Measurements from ENCODE around the gene NPFFR1.

NPFFR1 gene

GRCh38 chr10:70312972-70313371 lies 29.2 kb upstream of the NPFFR1 start:
- DNase-seq = no peak

GRCh38 chr10:70312249-70312648 lies 28.4 kb upstream of the NPFFR1 start:
- DNase-seq = no peak

GRCh38 chr10:70311698-70312097 lies 27.9 kb upstream of the NPFFR1 start:
- no peak for DNase-seq

- no peak for DNase-seq
Observed at GRCh38 chr10:70309661-70310060, 25.9 kb upstream of the NPFFR1 start.

- DNase-seq = no peak
Observed at GRCh38 chr10:70308121-70309060, 24.6 kb upstream of the NPFFR1 start.

GRCh38 chr10:70306886-70307520 lies 23.2 kb upstream of the NPFFR1 start:
- no peak for DNase-seq

GRCh38 chr10:70306181-70306705 lies 22.4 kb upstream of the NPFFR1 start:
- no peak for DNase-seq

- no peak for DNase-seq
Observed at GRCh38 chr10:70303730-70304129, 19.9 kb upstream of the NPFFR1 start.

GRCh38 chr10:70302292-70302691 lies 18.5 kb upstream of the NPFFR1 start:
- DNase-seq = peak; percentile 11

GRCh38 chr10:70300908-70301597 lies 17.2 kb upstream of the NPFFR1 start:
- DNase-seq = no peak

GRCh38 chr10:70300461-70300860 lies 16.7 kb upstream of the NPFFR1 start:
- DNase-seq = no peak

GRCh38 chr10:70299876-70300275 lies 16.1 kb upstream of the NPFFR1 start:
- no peak for DNase-seq

- DNase-seq = no peak
Observed at GRCh38 chr10:70298393-70298792, 14.6 kb upstream of the NPFFR1 start.

GRCh38 chr10:70297224-70297623 lies 13.4 kb upstream of the NPFFR1 start:
- no peak for DNase-seq

- DNase-seq = no peak
Observed at GRCh38 chr10:70296406-70296899, 12.6 kb upstream of the NPFFR1 start.

GRCh38 chr10:70295926-70296325 lies 12.1 kb upstream of the NPFFR1 start:
- DNase-seq = no peak

- DNase-seq = no peak
Observed at GRCh38 chr10:70295321-70295720, 11.5 kb upstream of the NPFFR1 start.

GRCh38 chr10:70293169-70293843 lies 9.5 kb upstream of the NPFFR1 start:
- peak; percentile 4 for DNase-seq

GRCh38 chr10:70292004-70292403 lies 8.2 kb upstream of the NPFFR1 start:
- no peak for DNase-seq

- DNase-seq = no peak
Observed at GRCh38 chr10:70289739-70290138, 5.9 kb upstream of the NPFFR1 start.

GRCh38 chr10:70286616-70287015 lies 2.8 kb upstream of the NPFFR1 start:
- DNase-seq = no peak

GRCh38 chr10:70285476-70285831 lies 1.6 kb upstream of the NPFFR1 start:
- no peak for DNase-seq

Measured in CD4-positive, alpha-beta T cell treated with Interleukin-21 for 1 hour (primary cell).